Measurements from ENCODE around the gene STUM. TPM values are rescaled to one million over a fixed set of nuclear protein-coding genes. Genes with fewer than 3 reads are reported as not detected.

The STUM gene
- total RNA-seq, 1 donor from 2014 or later, result 0.08 TPM

GRCh38 chr1:226640321-226641136 lies 92.0 kb downstream of the STUM start:
- TF ChIP-seq, protein P1, sequence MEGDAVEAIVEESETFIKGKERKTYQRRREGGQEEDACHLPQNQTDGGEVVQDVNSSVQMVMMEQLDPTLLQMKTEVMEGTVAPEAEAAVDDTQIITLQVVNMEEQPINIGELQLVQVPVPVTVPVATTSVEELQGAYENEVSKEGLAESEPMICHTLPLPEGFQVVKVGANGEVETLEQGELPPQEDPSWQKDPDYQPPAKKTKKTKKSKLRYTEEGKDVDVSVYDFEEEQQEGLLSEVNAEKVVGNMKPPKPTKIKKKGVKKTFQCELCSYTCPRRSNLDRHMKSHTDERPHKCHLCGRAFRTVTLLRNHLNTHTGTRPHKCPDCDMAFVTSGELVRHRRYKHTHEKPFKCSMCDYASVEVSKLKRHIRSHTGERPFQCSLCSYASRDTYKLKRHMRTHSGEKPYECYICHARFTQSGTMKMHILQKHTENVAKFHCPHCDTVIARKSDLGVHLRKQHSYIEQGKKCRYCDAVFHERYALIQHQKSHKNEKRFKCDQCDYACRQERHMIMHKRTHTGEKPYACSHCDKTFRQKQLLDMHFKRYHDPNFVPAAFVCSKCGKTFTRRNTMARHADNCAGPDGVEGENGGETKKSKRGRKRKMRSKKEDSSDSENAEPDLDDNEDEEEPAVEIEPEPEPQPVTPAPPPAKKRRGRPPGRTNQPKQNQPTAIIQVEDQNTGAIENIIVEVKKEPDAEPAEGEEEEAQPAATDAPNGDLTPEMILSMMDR (IDR thresholded peaks at IDR 0.05; ENCODE audit: unreplicated experiment), result no peak
- Mint-ChIP-seq H3K4me3 (ENCODE audit: unreplicated experiment) (no peak overlapping the region), H3K27me3 (ENCODE audit: unreplicated experiment) (peaks cover 14% of the 10 kb centered on the region), H3K9me3 (ENCODE audit: unreplicated experiment) (no peaks in the 10 kb centered on the region), H3K36me3 (ENCODE audit: low read depth, unreplicated experiment) (peaks cover 45% of the 10 kb centered on the region), H3K4me1 (ENCODE audit: unreplicated experiment) (peaks cover 27% of the 10 kb centered on the region), H3K27ac (ENCODE audit: unreplicated experiment) (peak overlapping the region; percentile 80)
- DNase-seq (ENCODE audit: low spot score), result no peak

- Mint-ChIP-seq H3K9me3 (ENCODE audit: unreplicated experiment) (no peaks in the 10 kb centered on the region), H3K36me3 (ENCODE audit: low read depth, unreplicated experiment) (peaks cover 47% of the 10 kb centered on the region), H3K27ac (ENCODE audit: unreplicated experiment) (peak overlapping the region; percentile 30), H3K4me1 (ENCODE audit: unreplicated experiment) (peaks cover 27% of the 10 kb centered on the region), H3K4me3 (ENCODE audit: unreplicated experiment) (peak overlapping the region; percentile 37), H3K27me3 (ENCODE audit: unreplicated experiment) (peaks cover 18% of the 10 kb centered on the region)
- DNase-seq (ENCODE audit: low spot score), result no peak
- TF ChIP-seq, protein P1 (IDR thresholded peaks at IDR 0.05; ENCODE audit: unreplicated experiment), result no peak
These were observed 93.2 kb downstream of the STUM start for GRCh38 chr1:226641671-226642231.

- no peak overlapping the region for H3K4me3 Mint-ChIP-seq (ENCODE audit: unreplicated experiment)
- peaks cover 42% of the 10 kb centered on the region for H3K36me3 Mint-ChIP-seq (ENCODE audit: low read depth, unreplicated experiment)
- DNase-seq (ENCODE audit: low spot score), result no peak
- no peak overlapping the region for H3K27ac Mint-ChIP-seq (ENCODE audit: unreplicated experiment)
- no peaks in the 10 kb centered on the region for H3K9me3 Mint-ChIP-seq (ENCODE audit: unreplicated experiment)
- TF ChIP-seq, protein P1 (IDR thresholded peaks at IDR 0.05; ENCODE audit: unreplicated experiment), result no peak
- H3K4me1 Mint-ChIP-seq (ENCODE audit: unreplicated experiment), result peaks cover 24% of the 10 kb centered on the region
- H3K27me3 Mint-ChIP-seq (ENCODE audit: unreplicated experiment), result peaks cover 19% of the 10 kb centered on the region
These were observed 93.9 kb downstream of the STUM start for GRCh38 chr1:226642421-226642820.

DNA sequence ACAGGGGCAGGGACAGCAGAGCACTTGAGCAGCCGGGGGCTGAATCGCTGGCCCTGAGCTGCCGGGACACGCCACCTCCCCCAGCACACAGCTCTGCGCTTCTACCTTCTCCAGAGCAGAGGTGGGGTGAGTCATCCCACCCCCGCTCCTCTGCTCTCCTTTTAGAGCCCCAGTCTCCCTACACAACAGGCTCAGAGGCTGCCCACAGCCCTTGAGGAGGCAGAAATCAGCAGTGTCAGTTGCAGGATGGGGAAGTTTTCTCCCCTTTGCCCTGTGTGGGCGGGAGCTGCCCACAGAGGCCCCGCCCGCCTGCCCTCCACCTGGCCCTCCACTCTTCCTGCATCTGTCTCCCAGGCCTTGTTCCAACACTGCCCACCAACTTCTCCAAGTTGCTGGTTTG lies 94.6 kb downstream of the STUM start:
- H3K27me3 Mint-ChIP-seq (ENCODE audit: unreplicated experiment), result peaks cover 23% of the 10 kb centered on the region
- H3K4me1 Mint-ChIP-seq (ENCODE audit: unreplicated experiment), result peaks cover 28% of the 10 kb centered on the region
- TF ChIP-seq, protein P1 (IDR thresholded peaks at IDR 0.05; ENCODE audit: unreplicated experiment), result no peak
- no peaks in the 10 kb centered on the region for H3K9me3 Mint-ChIP-seq (ENCODE audit: unreplicated experiment)
- H3K36me3 Mint-ChIP-seq (ENCODE audit: low read depth, unreplicated experiment), result peaks cover 46% of the 10 kb centered on the region
- H3K4me3 Mint-ChIP-seq (ENCODE audit: unreplicated experiment), result peak overlapping the region; percentile 84
- no peak overlapping the region for H3K27ac Mint-ChIP-seq (ENCODE audit: unreplicated experiment)
- no peak for DNase-seq (ENCODE audit: low spot score)

All from endothelial cell (in vitro differentiated cells).